Naive thymus-derived CD4-positive, alpha-beta T cell (primary cell): ENCODE data around the gene ITGA5. TPM values are rescaled to one million over a fixed set of nuclear protein-coding genes. Genes with fewer than 3 reads are reported as not detected.

Source experiments
- ATAC-seq: fragments of 150-1000 bp; cut with Tn5 transposase; 2 replicates; pipeline ENCODE4 v1.10.0; 2021; ENCODE audit warnings: mild to moderate bottlenecking, moderate library complexity
- CTCF ChIA-PET: fragments of 350-600 bp; sonication (Branson Sonifier 250); formaldehyde crosslinking; loops from one replicate; lab custom pipeline; 2021; ENCODE audit warnings: antibody characterized with exemption; lab: Charles Lee
- POLR2A ChIA-PET: fragments of 350-600 bp; sonication (Branson Sonifier 250); formaldehyde crosslinking; loops from one replicate; lab custom pipeline; 2021; ENCODE audit warnings: antibody characterized with exemption, inconsistent platforms; lab: Charles Lee
- DNase-seq, 9 donors: peaks; one replicate each; pipeline versions ENCODE4 v3.0.0 to v3.0.0-alpha.2; 2020 to 2022; ENCODE audit warnings: mixed read lengths in 1 of 9
- H3K27ac ChIP-seq: one replicate; pipeline ENCODE4 v1.7.0; 2013; ENCODE audit warnings: mild to moderate bottlenecking, low read depth, low read length, moderate library complexity
- H3K27me3 ChIP-seq, 2 donors: one replicate each; pipeline ENCODE4 v1.7.0; 2013; ENCODE audit warnings: low read length in 2 of 2, mild to moderate bottlenecking in 2 of 2, moderate library complexity in 2 of 2; ENCODE audit not compliant: control insufficient read depth in 2 of 2, insufficient read depth in 2 of 2
- H3K36me3 ChIP-seq, 3 experiments: 1 replicate in 2 of 3; 2 replicates in 1 of 3; pipeline ENCODE4 v1.7.0; 2013; ENCODE audit warnings: low read length in 3 of 3, mild to moderate bottlenecking in 3 of 3, moderate library complexity in 1 of 3; ENCODE audit not compliant: insufficient read depth in 3 of 3, control insufficient read depth in 2 of 3
- H3K4me1 ChIP-seq, 2 donors: one replicate each; pipeline ENCODE4 v1.7.0; 2013; ENCODE audit warnings: low read length in 2 of 2, mild to moderate bottlenecking in 2 of 2, moderate library complexity in 1 of 2; ENCODE audit not compliant: control insufficient read depth in 2 of 2, insufficient read depth in 2 of 2
- H3K4me3 ChIP-seq: 2 replicates; pipeline ENCODE4 v1.7.0; 2013; ENCODE audit warnings: mild to moderate bottlenecking, low read length
- H3K9me3 ChIP-seq, 3 experiments: 1 replicate in 2 of 3; 2 replicates in 1 of 3; pipeline ENCODE4 v1.7.0; 2013; ENCODE audit warnings: low read length in 3 of 3; ENCODE audit not compliant: control insufficient read depth in 2 of 3
- H3K27ac Mint-ChIP-seq, 9 donors: one replicate each; pipeline ENCODE4 v1.8.0; 2020 to 2022; ENCODE audit warnings: mixed read lengths in 9 of 9, mild to moderate bottlenecking in 8 of 9, moderate library complexity in 5 of 9, inconsistent platforms in 2 of 9
- H3K27me3 Mint-ChIP-seq, 5 donors: one replicate each; pipeline ENCODE4 v1.8.0; 2021 to 2022; ENCODE audit warnings: mixed read lengths in 5 of 5, mild to moderate bottlenecking in 1 of 5
- H3K36me3 Mint-ChIP-seq, 5 donors: one replicate each; pipeline ENCODE4 v1.8.0; 2020 to 2022; ENCODE audit warnings: mixed read lengths in 5 of 5, mild to moderate bottlenecking in 3 of 5, inconsistent platforms in 1 of 5
- H3K4me1 Mint-ChIP-seq, 7 donors: one replicate each; pipeline ENCODE4 v1.8.0; 2020 to 2022; ENCODE audit warnings: mixed read lengths in 7 of 7, mild to moderate bottlenecking in 3 of 7, inconsistent platforms in 1 of 7
- H3K4me3 Mint-ChIP-seq, 10 donors: one replicate each; pipeline ENCODE4 v1.8.0; 2020 to 2022; ENCODE audit warnings: mild to moderate bottlenecking in 10 of 10, mixed read lengths in 10 of 10, moderate library complexity in 6 of 10, inconsistent platforms in 2 of 10
- H3K9me3 Mint-ChIP-seq, 11 donors: one replicate each; pipeline ENCODE4 v1.8.0; 2020 to 2022; ENCODE audit warnings: mixed read lengths in 11 of 11, mild to moderate bottlenecking in 4 of 11, inconsistent platforms in 1 of 11, moderate library complexity in 1 of 11
- intact Hi-C, 2 donors: fragments of 100-400 bp; cut with micrococcal nuclease; formaldehyde crosslinking; loops; one replicate each; pipeline ENCODE4 v1.15.1; 2023
- polyA plus RNA-seq, 2 donors: library from polyadenylated mRNA; unstranded; fragments of 300-500 nt; fragmentation: Illumina TruSeq; gene quantifications; one replicate each; pipeline ENCODE4 v1.2.3, GENCODE V29; 2021
- total RNA-seq, 6 experiments: library from RNA in 5 of 6; stranded (reverse) in 5 of 6; gene quantifications; 1 replicate in 5 of 6; 2 replicates in 1 of 6; pipeline ENCODE4 v1.2.3 and lab custom pipeline; 2021 to 2026

The ITGA5 gene
- total and polyA plus RNA-seq, 7 experiments from 2014 or later, result 26.5 to 169 (median 110) TPM

GRCh38 chr12:54368709-54369596 lies 50.1 kb downstream of the ITGA5 start:
- H3K4me3 ChIP-seq, result peak overlapping the region; percentile 46
- Mint-ChIP-seq H3K9me3 (no peaks in the 10 kb centered on the region), H3K4me1 (peaks cover 21 to 49% (median 38%) of the 10 kb centered on the region in 7 donors), H3K4me3 (peak overlapping the region; percentile 26 to 79 (median 68)), H3K27me3 (peaks cover 0 to 9% (median 0%) of the 10 kb centered on the region in 5 donors), H3K27ac (peak overlapping the region in 7 of 9 donors; percentile 20 to 87 (median 54)), H3K36me3 (no peaks in the 10 kb centered on the region)
- no peak overlapping the region for H3K27ac ChIP-seq
- H3K27me3 ChIP-seq, result no peaks in the 10 kb centered on the region
- no peaks in the 10 kb centered on the region for H3K36me3 ChIP-seq
- ATAC-seq, result peak; percentile 89
- intact Hi-C loops, result loop anchor here (1.0 to 2.0 kb wide), 12 partner anchors 10 to 155 kb away; partner anchors contain the start of genes CBX5 (in 1 of the 2), COPZ1 (in 1 of the 2) and HNRNPA1 (in 1 of the 2)
- CTCF ChIA-PET, result interaction anchor here (0.8 to 2.2 kb wide), 20 partner anchors 9 to 154 kb away, joined by 3 to 15 read pairs (median 5); partner anchors contain the start of gene COPZ1
- H3K9me3 ChIP-seq, result no peaks in the 10 kb centered on the region
- DNase-seq, result peak; percentile 67 to 87 (median 83)
- H3K4me1 ChIP-seq, result peaks cover 12 to 24% of the 10 kb centered on the region in 2 donors
- POLR2A ChIA-PET, result interaction anchor here (0.6 to 2.1 kb wide), 7 partner anchors 10 to 153 kb away, joined by 3 to 16 read pairs (median 4); partner anchors contain the start of genes CBX5 and HNRNPA1

GRCh38 chr12:54368025-54368708 lies 50.9 kb downstream of the ITGA5 start:
- H3K27ac ChIP-seq, result no peak overlapping the region
- Mint-ChIP-seq H3K4me1 (peaks cover 27 to 51% (median 46%) of the 10 kb centered on the region in 7 donors), H3K27ac (peak overlapping the region in 7 of 9 donors; percentile 33 to 87 (median 54))

GRCh38 chr12:54364413-54364812 lies 54.7 kb downstream of the ITGA5 start, which contains the start of gene GPR84:
TSS of gene GPR84 (minus strand) at chr12:54364486. CDS start at chr12:54363851, 635 bp downstream.
- peaks cover 16 to 24% of the 10 kb centered on the region in 2 donors for H3K4me1 ChIP-seq
- Mint-ChIP-seq H3K4me1 (peaks cover 24 to 45% (median 41%) of the 10 kb centered on the region in 7 donors), H3K27me3 (peaks cover 0 to 9% (median 0%) of the 10 kb centered on the region in 5 donors), H3K36me3 (no peaks in the 10 kb centered on the region), H3K9me3 (no peaks in the 10 kb centered on the region), H3K27ac (peak within 1 kb of the TSS in 8 of 9 donors; percentile 44 to 92 (median 62)), H3K4me3 (peak within 1 kb of the TSS in 9 of 10 donors; percentile 1 to 82 (median 35))
- peak; percentile 49 for ATAC-seq
- peak within 1 kb of the TSS; percentile 23 for H3K27ac ChIP-seq
- no peaks in the 10 kb centered on the region for H3K27me3 ChIP-seq
- no peak within 1 kb of the TSS for H3K4me3 ChIP-seq
- H3K9me3 ChIP-seq, result no peaks in the 10 kb centered on the region
- intact Hi-C loops, result no loop called here
- peak in 1 of 9 donors; percentile 45 for DNase-seq
- CTCF ChIA-PET, result no interaction called here
- no peaks in the 10 kb centered on the region for H3K36me3 ChIP-seq
- POLR2A ChIA-PET, result no interaction called here

More at GRCh38 chr12:54368025-54368708, 50.9 kb downstream of the ITGA5 start:
- ATAC-seq (peak; percentile 18), DNase-seq (no peak)
- no peaks in the 10 kb centered on the region for H3K36me3 Mint-ChIP-seq
- H3K4me3 Mint-ChIP-seq, result peak overlapping the region; percentile 26 to 79 (median 68)
- no peaks in the 10 kb centered on the region for H3K27me3 ChIP-seq
- ChIA-PET POLR2A (interaction anchor here (0.6 to 2.1 kb wide), 8 partner anchors 9 to 618 kb away, joined by 3 to 16 read pairs (median 3); partner anchors contain the start of genes CBX5 and HNRNPA1), CTCF (interaction anchor here (0.6 to 2.2 kb wide), 23 partner anchors 10 to 153 kb away, joined by 3 to 15 read pairs (median 5); partner anchors contain the start of gene COPZ1)
- H3K27me3 Mint-ChIP-seq, result peaks cover 0 to 9% (median 0%) of the 10 kb centered on the region in 5 donors
- peak overlapping the region; percentile 46 for H3K4me3 ChIP-seq
- H3K36me3 ChIP-seq, result no peaks in the 10 kb centered on the region
- H3K9me3 Mint-ChIP-seq, result no peaks in the 10 kb centered on the region
- H3K9me3 ChIP-seq, result no peaks in the 10 kb centered on the region
- intact Hi-C loops, result loop anchor here (1.0 to 2.0 kb wide), 12 partner anchors 9 to 154 kb away; partner anchors contain the start of genes CBX5 (in 1 of the 2), COPZ1 (in 1 of the 2) and HNRNPA1 (in 1 of the 2)
- peaks cover 12 to 24% of the 10 kb centered on the region in 2 donors for H3K4me1 ChIP-seq

- Histone ChIP-seq H3K27me3 (no peaks in the 10 kb centered on the region), H3K4me1 (peaks cover 12 to 22% of the 10 kb centered on the region in 2 donors), H3K9me3 (no peaks in the 10 kb centered on the region), H3K36me3 (no peaks in the 10 kb centered on the region), H3K4me3 (no peak overlapping the region), H3K27ac (no peak overlapping the region)
- peak overlapping the region in 7 of 9 donors; percentile 33 to 85 (median 65) for H3K27ac Mint-ChIP-seq
- peaks cover 20 to 38% (median 35%) of the 10 kb centered on the region in 7 donors for H3K4me1 Mint-ChIP-seq
- peak overlapping the region in 3 of 10 donors; percentile 35 to 73 (median 59) for H3K4me3 Mint-ChIP-seq
- POLR2A ChIA-PET, result interaction anchor here (0.6 to 1.5 kb wide), 4 partner anchors 11 to 85 kb away, joined by 3 to 7 read pairs (median 4); no protein-coding TSS in a partner anchor
- H3K36me3 Mint-ChIP-seq, result no peaks in the 10 kb centered on the region
- H3K27me3 Mint-ChIP-seq, result peaks cover 0 to 9% (median 0%) of the 10 kb centered on the region in 5 donors
- intact Hi-C loops, result loop anchor here in 1 of 2 donors (1.0 kb wide), 1 partner anchor 357 kb away; no protein-coding TSS in a partner anchor
- ATAC-seq (no peak), DNase-seq (no peak)
- no peaks in the 10 kb centered on the region for H3K9me3 Mint-ChIP-seq
- CTCF ChIA-PET, result interaction anchor here (0.8 to 4.0 kb wide), 5 partner anchors 16 to 147 kb away, joined by 3 to 36 read pairs (median 5); no protein-coding TSS in a partner anchor
Observed at GRCh38 chr12:54363618-54364017, 55.4 kb downstream of the ITGA5 start.

- ChIA-PET POLR2A (interaction anchor here (0.6 to 1.6 kb wide), 7 partner anchors 8 to 111 kb away, joined by 3 to 7 read pairs (median 3); partner anchors contain the start of genes CBX5 and HNRNPA1), CTCF (interaction anchor here (0.9 to 4.0 kb wide), 4 partner anchors 16 to 147 kb away, joined by 3 to 36 read pairs (median 6); no protein-coding TSS in a partner anchor)
- no peaks in the 10 kb centered on the region for H3K9me3 ChIP-seq
- H3K27ac ChIP-seq, result no peak overlapping the region
- H3K4me3 ChIP-seq, result no peak overlapping the region
- H3K4me1 ChIP-seq, result peaks cover 7 to 17% of the 10 kb centered on the region in 2 donors
- intact Hi-C loops, result loop anchor here in 1 of 2 donors (1.0 kb wide), 1 partner anchor 357 kb away; no protein-coding TSS in a partner anchor
- no peaks in the 10 kb centered on the region for H3K36me3 Mint-ChIP-seq
- no peaks in the 10 kb centered on the region for H3K27me3 ChIP-seq
- ATAC-seq, result no peak
- H3K4me3 Mint-ChIP-seq, result peak overlapping the region in 1 of 10 donors; percentile 73
- H3K4me1 Mint-ChIP-seq, result peaks cover 20 to 34% (median 29%) of the 10 kb centered on the region in 7 donors
- no peaks in the 10 kb centered on the region for H3K9me3 Mint-ChIP-seq
- H3K27me3 Mint-ChIP-seq, result peaks cover 0 to 7% (median 0%) of the 10 kb centered on the region in 5 donors
- peak overlapping the region in 2 of 9 donors; percentile 41 to 68 for H3K27ac Mint-ChIP-seq
- no peak for DNase-seq
- no peaks in the 10 kb centered on the region for H3K36me3 ChIP-seq
Observed at GRCh38 chr12:54363047-54363446, 56.0 kb downstream of the ITGA5 start.
